Measurements from ENCODE around the gene ANXA11.
"Not testable (repeated sequence)": the region's sequence is repeated elsewhere in the genome, so short reads cannot be mapped to it uniquely, and the experiment has no call there.

Gene ANXA11

GRCh38 chr10:80205477-80206276 is at the start of gene ANXA11:
TSS of gene ANXA11 (minus strand) at chr10:80205537. CDS start at chr10:80172861, 32,676 bp downstream.
- peak within 1 kb of the TSS; percentile 94 to 98 for H3K27ac ChIP-seq
- intact Hi-C loops (cut with DNase I; ENCODE audit: low total_unique reads): no loop called here
- peak within 1 kb of the TSS; percentile 76 to 96 for H3K4me3 ChIP-seq
- H3K36me3 ChIP-seq: no peaks in the 10 kb centered on the region
- H3K9me3 ChIP-seq: no peaks in the 10 kb centered on the region
- no peaks in the 10 kb centered on the region for H3K27me3 ChIP-seq
- no peak for TF ChIP-seq CTCF (IDR thresholded peaks at IDR 0.05)
- peaks cover 5 to 75% (median 54%) of the 10 kb centered on the region in 4 donors for H3K4me1 ChIP-seq
- peak; percentile 86 to 93 for DNase-seq

GRCh38 chr10:80254726-80255125 is 49.4 kb upstream of the ANXA11 start:
- intact Hi-C loops (cut with DNase I; ENCODE audit: low total_unique reads); H3K4me1 ChIP-seq; DNase-seq; H3K36me3 ChIP-seq; H3K9me3 ChIP-seq; H3K27me3 ChIP-seq; H3K4me3 ChIP-seq; H3K27ac ChIP-seq: not testable (repeated sequence)

GRCh38 chr10:80253963-80254271 is 48.6 kb upstream of the ANXA11 start:
- H3K4me3 ChIP-seq; intact Hi-C loops (cut with DNase I; ENCODE audit: low total_unique reads); H3K4me1 ChIP-seq; H3K27ac ChIP-seq; H3K9me3 ChIP-seq; DNase-seq; H3K27me3 ChIP-seq; H3K36me3 ChIP-seq: not testable (repeated sequence)

GRCh38 chr10:80253266-80253962 is 48.1 kb upstream of the ANXA11 start:
- H3K4me1 ChIP-seq: no peaks in the 10 kb centered on the region
- no peaks in the 10 kb centered on the region for H3K9me3 ChIP-seq
- H3K27me3 ChIP-seq: no peaks in the 10 kb centered on the region
- no peak for TF ChIP-seq CTCF (IDR thresholded peaks at IDR 0.05)
- no peak overlapping the region for H3K4me3 ChIP-seq
- H3K36me3 ChIP-seq: no peaks in the 10 kb centered on the region
- H3K27ac ChIP-seq: no peak overlapping the region
- intact Hi-C loops (cut with DNase I; ENCODE audit: low total_unique reads): no loop called here
- no peak for DNase-seq

- H3K4me3 ChIP-seq: no peak overlapping the region
- intact Hi-C loops (cut with DNase I; ENCODE audit: low total_unique reads): no loop called here
- no peak for TF ChIP-seq CTCF (IDR thresholded peaks at IDR 0.05)
Measured at GRCh38 chr10:80252296-80252887, 47.1 kb upstream of the ANXA11 start.

GRCh38 chr10:80251703-80252280 is 46.5 kb upstream of the ANXA11 start:
- intact Hi-C loops (cut with DNase I; ENCODE audit: low total_unique reads); H3K36me3 ChIP-seq; H3K4me3 ChIP-seq; H3K9me3 ChIP-seq; H3K4me1 ChIP-seq; H3K27me3 ChIP-seq; H3K27ac ChIP-seq; DNase-seq: not testable (repeated sequence)

More at GRCh38 chr10:80252296-80252887, 47.1 kb upstream of the ANXA11 start:
- no peak for DNase-seq
- Histone ChIP-seq H3K27me3 (no peaks in the 10 kb centered on the region), H3K9me3 (no peaks in the 10 kb centered on the region), H3K27ac (no peak overlapping the region), H3K4me1 (no peaks in the 10 kb centered on the region), H3K36me3 (no peaks in the 10 kb centered on the region)

GRCh38 chr10:80250399-80250798 is 45.1 kb upstream of the ANXA11 start:
- H3K27ac ChIP-seq; H3K9me3 ChIP-seq; H3K36me3 ChIP-seq; H3K4me1 ChIP-seq; DNase-seq; H3K4me3 ChIP-seq; intact Hi-C loops (cut with DNase I; ENCODE audit: low total_unique reads); H3K27me3 ChIP-seq: not testable (repeated sequence)

- H3K27me3 ChIP-seq; intact Hi-C loops (cut with DNase I; ENCODE audit: low total_unique reads); H3K4me3 ChIP-seq; H3K9me3 ChIP-seq; H3K27ac ChIP-seq; H3K36me3 ChIP-seq; DNase-seq; H3K4me1 ChIP-seq: not testable (repeated sequence)
Measured at GRCh38 chr10:80249906-80250305, 44.6 kb upstream of the ANXA11 start.

- H3K9me3 ChIP-seq; H3K27ac ChIP-seq; H3K36me3 ChIP-seq; intact Hi-C loops (cut with DNase I; ENCODE audit: low total_unique reads); H3K4me3 ChIP-seq; H3K27me3 ChIP-seq; DNase-seq; H3K4me1 ChIP-seq: not testable (repeated sequence)
Measured at GRCh38 chr10:80247611-80248010, 42.3 kb upstream of the ANXA11 start.

- DNase-seq; H3K4me1 ChIP-seq; H3K36me3 ChIP-seq; H3K27me3 ChIP-seq; H3K9me3 ChIP-seq; H3K27ac ChIP-seq; H3K4me3 ChIP-seq; intact Hi-C loops (cut with DNase I; ENCODE audit: low total_unique reads): not testable (repeated sequence)
Measured at GRCh38 chr10:80244371-80244770, 39.0 kb upstream of the ANXA11 start.

- H3K9me3 ChIP-seq; H3K27me3 ChIP-seq; H3K36me3 ChIP-seq; DNase-seq; H3K4me3 ChIP-seq; H3K4me1 ChIP-seq; H3K27ac ChIP-seq; intact Hi-C loops (cut with DNase I; ENCODE audit: low total_unique reads): not testable (repeated sequence)
Measured at GRCh38 chr10:80242341-80242740, 37.0 kb upstream of the ANXA11 start.
